ENCODE measurements around the gene PDZD4.

PDZD4 gene

GRCh38 chrX:153866302-153867019 is 36.1 kb upstream of the PDZD4 start:
- no peak for DNase-seq

GRCh38 chrX:153865685-153866084 is 35.3 kb upstream of the PDZD4 start:
- no peak for DNase-seq

GRCh38 chrX:153865321-153865580 is 34.9 kb upstream of the PDZD4 start:
- DNase-seq = no peak

GRCh38 chrX:153864561-153865320 is 34.4 kb upstream of the PDZD4 start:
- no peak for DNase-seq

- DNase-seq = no peak
Measured at GRCh38 chrX:153864101-153864500, 33.8 kb upstream of the PDZD4 start.

GRCh38 chrX:153863251-153863991 is 33.1 kb upstream of the PDZD4 start:
- DNase-seq = no peak

- no peak for DNase-seq
Measured at GRCh38 chrX:153862369-153863250, 32.3 kb upstream of the PDZD4 start.

- DNase-seq = no peak
Measured at GRCh38 chrX:153861733-153862310, 31.5 kb upstream of the PDZD4 start.

- DNase-seq = no peak
Measured at GRCh38 chrX:153861151-153861550, 30.8 kb upstream of the PDZD4 start.

- no peak for DNase-seq
Measured at GRCh38 chrX:153857348-153857903, 27.1 kb upstream of the PDZD4 start.

- DNase-seq = no peak
Measured at GRCh38 chrX:153854702-153855101, 24.4 kb upstream of the PDZD4 start.

GRCh38 chrX:153853902-153854267 is 23.5 kb upstream of the PDZD4 start:
- no peak for DNase-seq

GRCh38 chrX:153853180-153853901 is 23.0 kb upstream of the PDZD4 start:
- no peak for DNase-seq

GRCh38 chrX:153851981-153852380 is 21.6 kb upstream of the PDZD4 start:
- no peak for DNase-seq

GRCh38 chrX:153848325-153848724 is 18.0 kb upstream of the PDZD4 start:
- no peak for DNase-seq

GRCh38 chrX:153845842-153846241 is 15.5 kb upstream of the PDZD4 start:
- DNase-seq = no peak

- DNase-seq = no peak
Measured at GRCh38 chrX:153845195-153845594, 14.9 kb upstream of the PDZD4 start.

- DNase-seq = no peak
Measured at GRCh38 chrX:153844509-153845082, 14.3 kb upstream of the PDZD4 start.

GRCh38 chrX:153836921-153837320 is 6.6 kb upstream of the PDZD4 start:
- DNase-seq = no peak

GRCh38 chrX:153832728-153833127 is 2.4 kb upstream of the PDZD4 start:
- DNase-seq = no peak

- no peak for DNase-seq
Measured at GRCh38 chrX:153831429-153832150, 1.2 kb upstream of the PDZD4 start.

All from DMS79 (cell line).